Measurements from ENCODE around the gene CCDC106. TPM values are rescaled to one million over a fixed set of nuclear protein-coding genes. Genes with fewer than 3 reads are reported as not detected.

CCDC106 gene
- total RNA-seq, 1 donor from 2014 or later: 12.2 TPM

- Histone ChIP-seq H4K20me1 (ENCODE audit: insufficient read depth, low read length) (peaks cover 23% of the 10 kb centered on the region), H3K27me3 (ENCODE audit: insufficient read depth, low read length) (no peaks in the 10 kb centered on the region), H3K36me3 (ENCODE audit: insufficient read depth, low read length) (no peaks in the 10 kb centered on the region), H3K4me1 (ENCODE audit: insufficient read depth, low read length) (no peaks in the 10 kb centered on the region), H3K9ac (ENCODE audit: low read length) (no peak overlapping the region), H3K27ac (ENCODE audit: low read depth, low read length) (no peak overlapping the region), H3K79me2 (ENCODE audit: insufficient read depth, low read length) (peaks cover 15% of the 10 kb centered on the region), H3K4me3 (ENCODE audit: insufficient read depth, low read depth, low read length) (no peak overlapping the region), H3K9me3 (ENCODE audit: insufficient read depth, low read depth, low read length) (no peaks in the 10 kb centered on the region), H3K4me2 (ENCODE audit: low read length) (no peak overlapping the region), H2AFZ (ENCODE audit: low read depth, low read length) (no peak overlapping the region)
- H3K27me3 Mint-ChIP-seq (ENCODE audit: low read depth, unreplicated experiment): no peaks in the 10 kb centered on the region
- H3K36me3 Mint-ChIP-seq (ENCODE audit: low read depth, unreplicated experiment): peaks cover 6% of the 10 kb centered on the region
- TF ChIP-seq CTCF (IDR thresholded peaks at IDR 0.05; ENCODE audit: insufficient read depth, low read depth, low read length) (no peak), EZH2 (IDR thresholded peaks at IDR 0.05; ENCODE audit: insufficient read depth, low read length) (no peak)
- DNase-seq (ENCODE audit: low read depth) (no peak), FAIRE-seq (no peak)
- H3K4me1 Mint-ChIP-seq (ENCODE audit: low read depth, unreplicated experiment): peaks cover 8% of the 10 kb centered on the region
- H3K27ac Mint-ChIP-seq (ENCODE audit: unreplicated experiment): no peak overlapping the region
- H3K4me3 Mint-ChIP-seq (ENCODE audit: unreplicated experiment): no peak overlapping the region
- no peaks in the 10 kb centered on the region for H3K9me3 Mint-ChIP-seq (ENCODE audit: unreplicated experiment)
Measured at GRCh38 chr19:55616395-55616875, 31.6 kb upstream of the CCDC106 start.

GRCh38 chr19:55617426-55617825, 30.6 kb upstream of the CCDC106 start:
- no peak overlapping the region for H3K4me2 ChIP-seq (ENCODE audit: low read length)
- H3K36me3 Mint-ChIP-seq (ENCODE audit: low read depth, unreplicated experiment): peaks cover 6% of the 10 kb centered on the region
- peaks cover 6% of the 10 kb centered on the region for H3K79me2 ChIP-seq (ENCODE audit: insufficient read depth, low read length)
- no peak overlapping the region for H3K9ac ChIP-seq (ENCODE audit: low read length)
- no peaks in the 10 kb centered on the region for H3K4me1 ChIP-seq (ENCODE audit: insufficient read depth, low read length)
- H3K4me3 ChIP-seq (ENCODE audit: insufficient read depth, low read depth, low read length): no peak overlapping the region
- TF ChIP-seq EZH2 (IDR thresholded peaks at IDR 0.05; ENCODE audit: insufficient read depth, low read length) (no peak), CTCF (IDR thresholded peaks at IDR 0.05; ENCODE audit: insufficient read depth, low read depth, low read length) (no peak)
- no peaks in the 10 kb centered on the region for H3K9me3 Mint-ChIP-seq (ENCODE audit: unreplicated experiment)
- H4K20me1 ChIP-seq (ENCODE audit: insufficient read depth, low read length): peaks cover 13% of the 10 kb centered on the region
- H2AFZ ChIP-seq (ENCODE audit: low read depth, low read length): no peak overlapping the region
- FAIRE-seq: no peak
- no peaks in the 10 kb centered on the region for H3K36me3 ChIP-seq (ENCODE audit: insufficient read depth, low read length)
- no peaks in the 10 kb centered on the region for H3K27me3 ChIP-seq (ENCODE audit: insufficient read depth, low read length)
- no peak overlapping the region for H3K4me3 Mint-ChIP-seq (ENCODE audit: unreplicated experiment)
- no peaks in the 10 kb centered on the region for H3K27me3 Mint-ChIP-seq (ENCODE audit: low read depth, unreplicated experiment)
- H3K27ac Mint-ChIP-seq (ENCODE audit: unreplicated experiment): no peak overlapping the region
- no peak overlapping the region for H3K27ac ChIP-seq (ENCODE audit: low read depth, low read length)
- peaks cover 6% of the 10 kb centered on the region for H3K4me1 Mint-ChIP-seq (ENCODE audit: low read depth, unreplicated experiment)
- DNase-seq (ENCODE audit: low read depth): no peak
- H3K9me3 ChIP-seq (ENCODE audit: insufficient read depth, low read depth, low read length): no peaks in the 10 kb centered on the region

GRCh38 chr19:55618426-55618825, 29.6 kb upstream of the CCDC106 start:
- Histone ChIP-seq H3K9ac (ENCODE audit: low read length) (no peak overlapping the region), H3K36me3 (ENCODE audit: insufficient read depth, low read length) (no peaks in the 10 kb centered on the region), H4K20me1 (ENCODE audit: insufficient read depth, low read length) (peaks cover 12% of the 10 kb centered on the region), H2AFZ (ENCODE audit: low read depth, low read length) (no peak overlapping the region), H3K27me3 (ENCODE audit: insufficient read depth, low read length) (no peaks in the 10 kb centered on the region), H3K4me1 (ENCODE audit: insufficient read depth, low read length) (no peaks in the 10 kb centered on the region), H3K4me3 (ENCODE audit: insufficient read depth, low read depth, low read length) (no peak overlapping the region), H3K9me3 (ENCODE audit: insufficient read depth, low read depth, low read length) (no peaks in the 10 kb centered on the region), H3K27ac (ENCODE audit: low read depth, low read length) (no peak overlapping the region), H3K4me2 (ENCODE audit: low read length) (no peak overlapping the region), H3K79me2 (ENCODE audit: insufficient read depth, low read length) (peaks cover 7% of the 10 kb centered on the region)
- no peak for FAIRE-seq
- Mint-ChIP-seq H3K4me3 (ENCODE audit: unreplicated experiment) (no peak overlapping the region), H3K27ac (ENCODE audit: unreplicated experiment) (no peak overlapping the region), H3K9me3 (ENCODE audit: unreplicated experiment) (no peaks in the 10 kb centered on the region), H3K36me3 (ENCODE audit: low read depth, unreplicated experiment) (peaks cover 6% of the 10 kb centered on the region), H3K27me3 (ENCODE audit: low read depth, unreplicated experiment) (no peaks in the 10 kb centered on the region), H3K4me1 (ENCODE audit: low read depth, unreplicated experiment) (peaks cover 6% of the 10 kb centered on the region)
- no peak for DNase-seq (ENCODE audit: low read depth)
- TF ChIP-seq CTCF (IDR thresholded peaks at IDR 0.05; ENCODE audit: insufficient read depth, low read depth, low read length): no peak
- TF ChIP-seq EZH2 (IDR thresholded peaks at IDR 0.05; ENCODE audit: insufficient read depth, low read length): no peak
